Central memory CD4-positive, alpha-beta T cell (primary cell): Measurements from ENCODE around the gene LRRK2.
"Not testable (repeated sequence)": the region's sequence is repeated elsewhere in the genome, so short reads cannot be mapped to it uniquely, and the experiment has no call there.

Experiments used
- DNase-seq: peaks from one replicate; pipeline ENCODE4 v3.0.0; 2022
- total RNA-seq, 3 experiments: gene quantifications; one replicate each; lab custom pipeline; 2026; lab: John Stamatoyannopoulos, UW

LRRK2 gene
- 0.04 to 0.19 (median 0.16) reads per million in 3 experiments for total RNA-seq

DNA sequence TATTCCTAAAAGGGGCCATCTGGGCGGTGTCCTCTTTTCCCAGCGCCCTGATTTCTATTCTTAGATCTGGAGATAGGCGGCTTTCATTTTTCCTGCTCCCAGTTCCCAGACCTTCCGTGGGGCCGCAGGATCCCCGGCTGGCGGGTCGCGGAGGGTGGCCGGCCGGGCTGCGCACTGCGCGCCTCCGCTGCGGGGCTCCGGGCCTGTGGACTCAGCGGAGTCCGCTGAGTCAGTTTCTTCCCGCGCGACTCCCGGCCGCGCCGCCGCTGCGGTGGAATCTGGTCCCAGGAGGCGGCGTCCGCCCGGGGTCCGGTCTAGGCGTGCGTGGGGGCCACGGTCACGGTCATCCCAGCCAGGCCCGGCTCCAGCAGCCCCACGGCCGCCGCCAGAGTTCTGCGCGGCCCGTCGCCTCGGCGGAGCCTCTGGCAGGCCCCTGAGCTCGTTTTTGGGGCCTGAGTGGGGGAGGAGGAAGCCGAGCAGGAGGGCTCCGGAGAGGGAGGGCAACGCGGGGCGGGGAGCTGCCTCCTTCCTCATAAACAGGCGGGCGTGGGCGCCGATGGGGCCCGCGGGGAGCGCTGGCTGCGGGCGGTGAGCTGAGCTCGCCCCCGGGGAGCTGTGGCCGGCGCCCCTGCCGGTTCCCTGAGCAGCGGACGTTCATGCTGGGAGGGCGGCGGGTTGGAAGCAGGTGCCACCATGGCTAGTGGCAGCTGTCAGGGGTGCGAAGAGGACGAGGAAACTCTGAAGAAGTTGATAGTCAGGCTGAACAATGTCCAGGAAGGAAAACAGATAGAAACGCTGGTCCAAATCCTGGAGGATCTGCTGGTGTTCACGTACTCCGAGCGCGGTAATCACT is at the start of gene LRRK2:
LRRK2 (plus strand) TSS at position 559 of the 853 bp plus-strand sequence; CDS start at position 694, 135 bp downstream.
- DNase-seq: peak; percentile 34

DNA sequence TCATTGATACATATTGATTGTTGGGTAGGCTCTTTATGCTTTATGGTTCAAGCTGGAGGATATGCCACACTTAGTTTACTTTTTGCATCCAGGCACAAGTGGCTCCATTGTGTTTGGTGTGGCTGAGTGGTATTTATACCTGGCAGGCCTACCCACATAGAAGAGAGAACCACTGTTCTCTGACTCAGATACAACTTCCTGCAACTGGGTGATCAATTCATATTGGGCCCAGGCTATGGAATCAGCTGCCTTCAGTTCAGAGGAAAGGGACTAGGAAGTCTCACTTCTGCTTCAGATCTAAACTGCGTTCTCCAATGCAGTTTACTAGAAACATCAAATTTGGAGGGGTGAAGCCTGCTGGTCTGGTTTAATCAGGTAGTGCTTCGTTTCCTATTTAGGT is 49.8 kb upstream of the LRRK2 start:
- DNase-seq: no peak

DNA sequence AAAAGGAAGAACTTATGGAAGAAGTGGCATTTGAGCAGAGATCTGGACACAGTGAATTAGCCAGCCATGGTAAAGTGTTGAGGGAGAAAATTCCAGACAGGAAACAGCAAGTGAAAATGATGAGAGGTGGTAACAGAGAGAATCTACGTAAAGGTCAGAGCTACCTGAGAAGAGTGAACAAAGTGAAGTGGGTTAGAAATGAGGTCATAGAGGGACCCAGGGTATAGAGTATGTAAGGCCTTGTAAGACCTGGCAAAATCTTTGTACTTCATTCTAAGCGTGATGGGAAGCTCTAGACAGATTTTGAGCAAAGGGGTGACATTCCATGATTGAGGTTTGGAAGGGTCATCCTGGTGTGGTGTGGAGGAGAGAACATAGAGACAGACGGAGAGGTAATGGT is 49.3 kb upstream of the LRRK2 start:
- DNase-seq: no peak

DNA sequence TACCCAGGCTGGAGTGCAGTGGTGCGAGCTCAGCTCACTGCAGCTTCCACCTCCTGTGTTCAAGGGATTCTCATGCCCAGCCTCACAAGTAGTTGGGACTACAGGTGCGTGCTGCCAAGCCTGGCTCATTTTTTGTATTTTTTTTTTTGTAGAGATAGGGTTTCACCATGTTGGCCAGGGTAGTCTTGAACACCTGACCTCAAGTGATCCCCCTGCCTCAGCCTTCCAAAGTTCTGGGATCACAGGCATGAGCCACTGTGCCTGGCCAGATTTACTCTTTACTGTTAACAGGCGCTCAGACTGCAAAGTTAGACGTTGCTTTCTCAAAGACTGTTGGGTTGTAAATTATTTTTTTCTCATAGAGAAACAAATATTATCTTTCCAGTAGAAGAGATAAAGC is 46.1 kb upstream of the LRRK2 start:
- DNase-seq: no peak

DNA sequence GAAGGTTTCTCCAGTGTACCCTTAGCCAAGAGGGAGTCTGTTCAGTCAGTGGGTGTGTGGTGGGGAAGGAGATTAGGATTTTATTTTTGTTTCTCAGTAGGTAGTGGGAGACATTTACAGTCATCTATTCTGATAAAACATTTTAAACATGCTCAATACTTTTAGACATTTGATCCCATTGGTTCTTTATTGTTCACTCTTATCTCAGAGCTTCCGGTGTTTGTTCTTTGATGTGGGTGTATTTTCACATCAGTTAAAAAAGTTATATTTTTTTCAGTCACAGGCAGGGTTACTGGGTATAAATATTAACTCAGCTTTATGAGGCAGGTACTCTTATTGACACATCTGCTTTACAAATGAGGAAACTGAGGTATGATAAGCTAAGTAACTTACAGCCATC is 43.3 kb upstream of the LRRK2 start:
- peak; percentile 33 for DNase-seq

DNA sequence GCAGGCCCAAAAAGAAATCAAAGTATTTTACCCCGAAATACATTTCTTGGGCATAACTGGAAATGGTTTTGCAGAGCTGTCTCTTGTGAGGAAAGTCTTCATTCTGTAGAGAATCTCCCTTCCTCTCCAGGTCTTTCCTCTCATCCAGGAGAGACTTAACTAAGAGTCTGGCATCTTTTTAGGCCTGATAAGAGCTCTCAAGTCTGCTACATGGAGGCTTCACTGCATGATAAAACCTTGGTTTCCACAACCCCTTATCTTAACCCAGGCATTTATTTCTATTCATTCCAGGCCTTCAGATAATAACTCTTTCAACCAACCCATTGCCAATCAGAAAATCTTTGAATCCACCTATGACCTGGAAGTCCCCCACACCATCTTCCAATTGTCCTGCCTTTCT is 41.1 kb upstream of the LRRK2 start:
- DNase-seq: no peak

DNA sequence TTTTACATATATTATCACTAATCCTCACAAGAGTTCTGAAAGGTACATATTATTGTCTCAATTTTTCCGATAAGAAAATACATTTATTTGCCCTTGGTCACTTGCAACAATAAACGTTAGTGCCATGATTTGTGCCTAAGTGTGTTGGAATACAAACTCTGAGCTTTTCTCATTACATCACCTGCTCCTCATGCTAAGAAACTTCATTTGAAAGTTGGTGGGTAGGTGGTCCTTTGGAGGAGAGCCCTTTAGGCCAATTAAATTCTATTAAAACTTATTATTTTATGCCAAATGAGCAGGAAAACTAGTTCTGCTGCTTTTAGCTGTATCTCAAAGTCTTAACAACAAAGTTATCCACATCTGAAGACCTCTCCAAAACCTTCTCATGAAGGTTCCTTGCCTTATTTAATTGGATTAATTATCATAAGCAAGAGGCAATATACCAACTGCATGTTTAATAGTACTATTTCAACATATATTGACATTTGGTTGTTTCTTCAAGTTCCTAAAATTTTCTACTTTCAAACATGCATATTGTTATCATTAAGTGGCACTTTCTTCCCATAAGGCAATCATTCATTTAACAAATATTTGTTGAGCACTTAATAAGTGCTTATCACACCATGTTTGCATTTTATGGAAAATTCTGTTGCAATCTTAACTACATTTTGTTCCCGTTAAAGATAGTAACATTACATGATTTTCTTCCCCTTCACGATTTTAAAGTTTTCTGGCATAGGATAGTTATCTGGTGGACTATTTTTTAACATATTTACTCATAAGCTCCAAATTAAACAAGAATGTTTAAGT is 40.1 kb upstream of the LRRK2 start:
- DNase-seq: no peak

DNA sequence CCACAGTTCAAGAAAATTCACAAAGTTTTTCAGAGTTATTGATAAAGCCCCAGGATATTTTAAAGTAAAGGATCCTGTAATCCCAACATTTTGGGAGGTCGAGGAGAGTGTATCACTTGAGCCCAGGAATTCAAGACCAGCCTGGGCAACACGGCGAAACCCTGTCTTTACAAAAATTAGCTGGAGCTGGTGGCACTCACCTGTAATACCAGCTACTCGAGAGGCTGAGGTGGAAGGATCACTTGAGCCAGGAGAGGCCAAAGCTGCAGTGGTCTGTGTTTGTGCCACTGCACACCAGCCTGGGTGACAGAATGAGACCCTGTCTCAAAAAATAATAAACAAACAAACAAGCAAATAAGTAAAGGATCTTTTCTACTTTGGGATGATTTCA is 39.5 kb upstream of the LRRK2 start:
- no peak for DNase-seq

DNA sequence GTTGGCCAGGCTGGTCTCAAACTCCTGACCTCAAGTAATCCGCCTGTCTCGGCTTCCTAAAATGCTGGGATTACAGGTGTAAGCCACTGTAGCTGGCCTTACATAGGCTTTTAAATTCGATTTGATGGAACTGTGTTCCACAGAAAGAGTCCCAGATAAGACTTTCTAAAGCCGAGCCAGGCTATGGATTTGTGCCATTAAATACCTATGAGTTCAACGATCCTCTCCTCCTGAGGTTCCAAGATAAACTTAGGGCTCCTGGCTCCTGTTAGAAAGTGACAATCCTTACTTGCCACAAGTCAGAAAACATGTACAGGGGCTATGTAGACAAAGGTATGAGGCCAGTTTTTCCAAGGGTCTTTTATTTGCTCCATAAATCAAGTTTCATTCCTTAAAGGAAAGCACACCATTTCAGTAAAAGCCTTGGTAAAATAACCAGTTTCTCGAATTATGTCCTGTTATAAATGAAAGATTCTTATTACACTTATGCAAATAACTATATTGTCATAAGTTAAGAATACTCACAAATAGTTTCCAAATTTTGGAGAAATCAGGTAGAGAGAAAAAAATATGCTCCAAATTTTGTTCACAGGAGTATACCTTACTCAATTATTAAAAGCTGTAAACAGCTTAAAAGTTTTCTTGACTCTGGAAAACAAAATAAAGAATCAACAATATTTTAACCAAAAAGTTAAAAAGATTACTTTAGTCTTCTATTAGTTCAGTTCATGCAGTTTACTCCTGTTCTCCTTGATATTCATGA is 36.1 kb upstream of the LRRK2 start:
- no peak for DNase-seq

DNA sequence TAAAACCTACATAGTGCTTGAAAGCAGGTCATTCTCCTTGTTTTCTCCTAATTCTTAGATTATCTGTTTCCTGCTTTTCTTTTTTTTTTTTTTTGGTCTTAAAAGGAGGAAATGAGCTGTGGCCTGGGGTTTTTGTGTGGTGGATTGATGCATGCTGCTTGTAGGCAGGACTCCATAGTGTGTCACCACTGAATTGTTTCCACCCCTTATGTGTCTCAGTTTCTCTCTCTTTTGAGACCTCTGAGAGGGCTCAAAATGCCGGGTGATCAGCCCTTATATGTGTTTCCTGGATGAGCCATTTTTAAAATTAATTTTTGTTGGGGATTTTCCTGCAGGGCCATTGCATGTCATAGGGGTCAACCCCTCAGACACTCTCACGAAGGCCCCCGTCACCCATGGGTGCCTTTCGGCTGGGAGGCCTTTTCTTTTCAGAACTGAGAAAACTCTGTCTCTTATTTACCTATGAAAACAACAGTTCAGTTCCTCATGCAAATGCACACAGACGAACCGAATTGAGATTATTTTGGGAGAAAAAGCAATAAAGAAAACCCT is 32.0 kb upstream of the LRRK2 start:
- DNase-seq: peak; percentile 8

DNA sequence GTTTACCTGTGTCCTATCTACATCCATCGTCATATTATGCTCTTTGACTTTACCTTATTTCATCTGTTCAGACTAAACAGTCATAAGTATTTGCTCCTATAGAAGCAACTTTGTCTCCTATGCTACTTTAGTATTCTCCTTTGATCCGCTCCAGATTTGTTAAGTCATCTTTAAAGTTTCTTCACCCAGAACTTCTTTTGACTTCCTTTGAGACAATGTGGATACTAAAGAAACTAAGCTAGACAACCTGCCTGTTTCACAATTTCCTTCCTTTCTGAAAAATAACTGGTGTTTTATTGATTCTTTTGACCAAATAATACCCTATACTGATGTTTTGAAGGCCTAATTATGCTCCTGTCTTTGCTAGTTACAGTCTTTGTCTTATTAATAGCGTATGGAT is 30.0 kb upstream of the LRRK2 start:
- no peak for DNase-seq

DNA sequence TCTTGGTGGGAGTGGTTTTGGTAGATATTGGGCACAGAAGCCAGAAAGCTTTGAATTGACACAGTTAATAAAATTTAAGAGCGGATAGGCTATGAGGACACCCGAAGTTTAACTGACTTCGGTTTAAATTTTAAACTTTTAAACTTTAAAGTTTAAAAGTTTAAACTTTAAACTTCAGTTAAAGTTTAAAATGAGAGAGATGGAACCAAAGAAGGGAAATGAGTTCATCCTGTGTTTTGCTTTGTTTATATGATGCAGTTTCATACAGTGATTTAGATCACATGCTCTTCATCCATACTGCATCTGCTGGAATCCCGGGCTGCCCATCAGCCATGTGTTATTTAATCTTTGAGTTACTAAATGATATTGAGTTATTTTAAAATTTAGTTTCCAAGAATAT is 27.2 kb upstream of the LRRK2 start:
- no peak for DNase-seq

DNA sequence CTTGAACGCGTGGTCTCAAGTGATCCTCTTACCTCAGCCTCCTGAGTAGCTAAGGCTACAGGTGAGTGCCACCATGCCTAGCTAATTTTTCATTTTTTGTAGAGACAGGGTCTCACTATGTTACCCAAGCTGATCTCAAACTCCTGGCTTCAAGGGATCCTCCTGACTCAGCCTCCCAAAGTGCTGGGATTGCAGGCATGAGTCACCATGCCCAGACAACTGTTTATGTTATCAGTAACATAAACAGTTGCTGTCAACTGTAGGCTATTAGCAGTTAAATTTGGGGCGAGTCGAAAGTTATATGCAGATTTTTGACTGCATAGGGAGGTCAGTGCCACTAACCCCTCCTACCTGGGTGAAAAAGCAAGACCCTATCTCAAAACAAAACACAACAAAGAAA is 26.2 kb upstream of the LRRK2 start:
- DNase-seq: no peak

DNA sequence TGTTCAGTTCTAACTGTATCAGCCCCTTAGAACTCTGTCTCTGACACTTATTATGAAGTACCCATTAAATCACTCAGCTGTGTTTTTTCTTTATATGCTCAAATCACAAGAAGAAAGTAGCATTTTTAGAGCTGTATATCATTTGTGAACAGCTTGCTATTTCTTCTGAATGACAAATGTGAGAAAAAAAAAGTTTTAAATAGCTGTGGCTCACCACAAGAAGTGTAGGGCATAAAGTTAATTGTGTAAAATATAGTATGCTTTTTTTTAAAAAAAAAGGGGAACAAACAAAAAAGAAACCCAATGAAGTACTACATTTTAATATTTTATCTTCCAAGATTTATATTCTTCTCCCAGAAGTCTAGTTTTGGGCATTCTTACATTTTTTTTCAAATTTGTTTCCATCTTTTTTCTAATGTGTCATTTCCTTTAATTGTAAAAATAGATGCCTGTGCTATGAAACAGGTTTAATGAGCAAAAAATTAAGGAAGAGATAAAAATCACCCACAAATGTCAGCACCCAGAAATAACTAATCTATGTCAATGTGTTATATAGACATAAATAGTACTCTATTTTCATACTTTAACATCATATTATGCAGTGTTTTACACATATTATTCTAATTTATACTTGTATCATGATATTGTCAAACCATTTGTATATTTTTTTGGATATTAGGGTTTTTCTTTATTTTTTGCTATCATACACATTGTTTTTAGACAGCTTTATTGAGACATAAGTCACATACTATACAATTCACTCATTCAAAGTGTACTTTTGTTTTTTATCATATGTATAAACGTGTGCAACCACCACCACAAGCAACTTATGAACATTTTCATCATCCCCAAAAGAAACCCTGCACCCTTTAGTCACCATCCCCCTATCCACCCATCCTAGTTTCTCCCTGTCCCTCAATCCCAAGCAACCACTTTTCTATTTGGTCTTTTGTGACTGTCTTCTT is 22.4 kb upstream of the LRRK2 start:
- DNase-seq: no peak

DNA sequence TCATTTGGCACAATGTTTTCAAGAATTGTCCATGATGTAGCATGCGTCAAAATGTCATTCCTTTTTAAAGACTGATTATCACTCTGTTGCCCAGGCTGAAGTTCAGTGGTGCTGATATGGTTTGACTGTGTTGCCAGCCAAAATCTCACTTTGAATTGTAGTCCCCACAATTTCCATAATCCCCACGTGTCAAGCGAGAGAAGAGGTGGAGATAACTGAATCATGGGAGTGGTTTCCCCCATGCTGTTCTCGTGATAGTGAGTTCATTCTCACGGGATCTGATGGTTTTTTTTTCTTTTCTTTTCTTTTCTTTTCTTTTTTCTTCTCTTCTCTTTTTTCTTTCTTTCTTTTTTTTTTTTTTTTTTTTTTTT is 21.8 kb upstream of the LRRK2 start:
- DNase-seq: no peak

DNA sequence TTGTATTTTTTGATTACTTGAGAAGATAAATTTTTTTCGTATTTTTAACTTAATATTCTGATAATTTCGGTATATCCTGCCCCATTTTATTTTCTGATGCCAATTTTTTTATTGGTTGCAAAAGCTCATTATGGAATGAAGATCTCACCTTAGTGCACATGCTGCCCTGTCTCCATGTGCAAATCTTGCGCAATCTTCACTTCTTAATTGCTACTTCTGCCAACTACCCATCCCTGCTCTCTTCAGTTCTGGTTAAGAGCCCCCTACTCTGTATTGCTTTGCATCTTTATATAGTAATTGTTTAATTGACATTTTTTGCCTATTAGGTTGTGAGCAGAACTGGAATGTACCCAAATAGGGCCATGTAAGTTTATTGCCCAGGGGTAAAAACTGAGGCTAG is 20.5 kb upstream of the LRRK2 start:
- DNase-seq: no peak

DNA sequence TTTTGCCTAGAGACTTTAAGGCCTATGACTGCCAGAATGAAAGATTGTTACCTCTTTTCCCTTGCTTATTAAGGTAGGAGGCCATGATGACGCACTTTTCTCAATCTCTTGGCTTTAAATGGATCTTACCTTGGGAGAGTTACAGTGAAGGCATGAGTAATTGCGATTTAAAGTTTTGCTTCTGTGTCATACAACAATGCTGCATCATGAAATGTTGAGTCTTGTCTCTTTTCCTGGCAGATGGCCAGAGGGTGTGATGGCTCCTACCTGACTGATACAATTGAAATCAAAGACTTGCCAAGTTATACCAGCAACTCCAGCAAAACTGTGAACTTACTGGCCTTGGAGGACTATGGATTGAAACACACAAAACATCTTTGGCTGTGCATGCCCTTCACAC is 17.2 kb upstream of the LRRK2 start:
- DNase-seq: no peak

DNA sequence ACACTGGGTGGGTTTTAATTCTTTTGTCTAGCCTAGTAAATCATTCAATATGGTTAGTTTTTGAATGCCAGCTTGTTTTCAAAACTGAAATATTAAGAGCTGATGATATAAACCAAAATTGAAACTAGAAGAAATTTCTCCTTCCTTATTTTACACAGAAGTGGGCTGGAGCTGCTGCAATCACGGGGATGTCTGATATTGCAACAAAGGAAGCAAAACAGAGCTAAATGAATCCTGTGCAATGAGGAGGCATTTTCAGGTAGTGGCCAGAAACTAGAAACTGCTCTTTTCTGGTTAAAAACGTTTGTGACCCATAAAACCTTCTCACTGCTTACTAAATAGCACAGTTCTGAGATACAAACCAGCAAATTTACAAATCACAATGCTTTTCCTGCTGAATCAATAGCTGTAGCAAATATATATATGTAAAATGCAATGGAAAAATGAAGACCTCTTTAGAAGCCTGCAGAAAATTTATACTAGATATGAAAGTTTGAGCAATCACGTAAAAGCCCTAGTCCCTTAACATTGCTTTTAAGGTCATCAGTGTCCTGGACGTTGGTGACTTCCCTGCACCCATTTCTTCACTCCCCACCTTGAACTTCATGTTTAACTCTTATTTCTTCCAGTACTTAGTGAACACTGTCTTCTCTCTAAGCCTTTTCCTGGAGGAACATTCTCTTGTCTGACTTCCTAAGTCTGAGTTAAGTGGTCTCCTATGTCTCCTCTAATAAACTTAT is 15.9 kb upstream of the LRRK2 start:
- DNase-seq: no peak

DNA sequence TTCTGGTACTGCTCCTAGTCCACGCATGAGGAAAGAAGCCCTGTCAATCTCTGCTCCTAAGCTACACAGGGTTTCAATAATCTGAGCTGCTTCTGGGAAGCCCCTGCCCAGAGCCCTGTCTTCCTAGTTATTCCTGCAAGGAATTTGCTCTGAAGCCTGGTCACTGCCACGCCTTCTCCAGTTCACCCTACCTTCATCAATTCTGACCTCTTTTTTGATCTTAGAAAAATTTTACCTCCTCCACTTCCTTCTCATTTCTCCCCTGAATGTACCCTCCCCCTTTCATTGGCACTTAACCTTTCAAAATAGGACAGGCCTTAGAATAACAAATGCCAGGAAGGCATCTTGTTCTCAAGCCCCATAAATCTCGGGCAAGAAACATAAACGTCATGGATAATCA is 14.9 kb upstream of the LRRK2 start:
- no peak for DNase-seq

DNA sequence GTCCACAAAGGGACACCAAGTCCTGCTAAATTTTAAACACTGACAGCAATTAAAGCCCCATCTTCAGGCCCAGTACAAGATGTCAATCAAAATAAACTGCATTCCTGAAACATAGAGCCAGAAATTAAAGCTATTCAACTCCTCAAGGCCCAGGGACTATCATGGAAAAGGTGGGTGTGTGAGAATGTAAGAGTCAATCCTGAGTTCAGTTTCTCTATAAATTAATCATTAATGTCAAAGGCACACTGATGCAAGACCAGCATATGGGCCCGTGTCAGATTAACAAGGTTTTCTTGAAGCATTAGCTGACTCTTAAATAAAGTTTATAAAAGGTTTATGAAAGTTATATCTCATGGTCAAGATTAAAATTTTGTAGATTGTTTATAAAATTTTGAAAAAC is 13.6 kb upstream of the LRRK2 start:
- DNase-seq: not testable (repeated sequence)

DNA sequence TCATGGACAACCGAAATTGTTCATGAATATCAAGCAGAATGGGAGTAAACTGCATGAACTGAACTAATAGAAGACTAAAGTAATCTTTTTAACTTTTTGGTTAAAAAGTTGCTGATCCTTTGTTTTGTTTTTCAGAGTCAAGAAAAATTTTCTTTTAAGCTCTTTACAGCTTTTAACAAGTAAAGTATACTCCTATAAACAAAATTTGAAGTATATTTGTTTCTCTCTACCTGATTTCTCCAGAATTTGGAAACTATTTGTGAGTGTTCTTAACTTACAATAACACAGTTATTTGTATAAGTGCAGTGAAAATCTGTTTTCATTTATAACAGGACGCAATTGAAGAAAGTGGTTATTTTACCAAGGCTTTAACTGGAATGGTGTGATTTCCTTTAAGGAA is 12.2 kb upstream of the LRRK2 start:
- no peak for DNase-seq
